KMS-11 (cell line): ENCODE measurements around the gene RASGRP4.

Experiments
- H2AFZ ChIP-seq: fragments of 200-600 bp; sonication (generic); 2 replicates; pipeline ENCODE4 v1.6.1; 2016; ENCODE audit warnings: antibody characterized with exemption, mixed run types, low read depth
- H3K27ac ChIP-seq: fragments of 200-600 bp; sonication (generic); 2 replicates; pipeline ENCODE4 v1.6.1; 2016; ENCODE audit warnings: mild to moderate bottlenecking, mixed run types
- H3K27me3 ChIP-seq: fragments of 200-600 bp; sonication (generic); 2 replicates; pipeline ENCODE4 v1.6.1; 2017; ENCODE audit warnings: mild to moderate bottlenecking, low read depth, mixed run types, moderate library complexity; ENCODE audit not compliant: insufficient read depth
- H3K36me3 ChIP-seq: fragments of 200-600 bp; sonication (generic); 2 replicates; pipeline ENCODE4 v1.6.1; 2017; ENCODE audit warnings: mild to moderate bottlenecking, mixed run types; ENCODE audit not compliant: insufficient read depth
- H3K4me1 ChIP-seq: fragments of 200-600 bp; sonication (generic); 2 replicates; pipeline ENCODE4 v1.6.1; 2016; ENCODE audit warnings: mild to moderate bottlenecking, low read depth, mixed run types; ENCODE audit not compliant: poor library complexity, severe bottlenecking
- H3K4me2 ChIP-seq: fragments of 200-600 bp; sonication (generic); 2 replicates; pipeline ENCODE4 v1.7.0; 2016; ENCODE audit warnings: mild to moderate bottlenecking, mixed run types
- H3K4me3 ChIP-seq: fragments of 200-600 bp; sonication (generic); IDR thresholded peaks from 2 replicates; pipeline ENCODE4 v1.6.1; 2017; ENCODE audit warnings: low read depth, low read length, mixed read lengths; ENCODE audit not compliant: insufficient read depth
- H3K79me2 ChIP-seq: fragments of 200-600 bp; sonication (generic); 2 replicates; pipeline ENCODE4 v1.6.1; 2016; ENCODE audit warnings: low read depth, mixed run types; ENCODE audit not compliant: insufficient read depth
- H3K9ac ChIP-seq: fragments of 200-600 bp; sonication (generic); 2 replicates; pipeline ENCODE4 v1.6.1; 2016; ENCODE audit warnings: mild to moderate bottlenecking, mixed run types
- H4K20me1 ChIP-seq: fragments of 200-600 bp; sonication (generic); 2 replicates; pipeline ENCODE4 v1.6.1; 2016; ENCODE audit warnings: mild to moderate bottlenecking, mixed run types; ENCODE audit not compliant: insufficient read depth
- CTCF ChIP-seq: fragments of 200-600 bp; sonication (generic); conservative IDR thresholded peaks from 2 replicates; pipeline ENCODE4 v1.6.1; 2017; ENCODE audit warnings: low read depth, mild to moderate bottlenecking, antibody characterized with exemption, low read length, moderate library complexity, mixed read lengths

The RASGRP4 gene

GRCh38 chr19:38360839-38361631 lies 65.0 kb downstream of the RASGRP4 start:
- H2AFZ ChIP-seq = no peak overlapping the region
- no peak overlapping the region for H3K27ac ChIP-seq
- TF ChIP-seq CTCF = no peak
- H4K20me1 ChIP-seq = no peaks in the 10 kb centered on the region
- no peak overlapping the region for H3K4me2 ChIP-seq
- peaks cover 19% of the 10 kb centered on the region for H3K27me3 ChIP-seq
- H3K4me1 ChIP-seq = no peaks in the 10 kb centered on the region
- H3K36me3 ChIP-seq = no peaks in the 10 kb centered on the region
- no peaks in the 10 kb centered on the region for H3K79me2 ChIP-seq
- H3K4me3 ChIP-seq = no peak overlapping the region
- H3K9ac ChIP-seq = no peak overlapping the region

- Histone ChIP-seq H3K27me3 (peaks cover 13% of the 10 kb centered on the region), H3K27ac (no peak overlapping the region), H3K4me3 (no peak overlapping the region), H4K20me1 (no peaks in the 10 kb centered on the region), H3K79me2 (no peaks in the 10 kb centered on the region), H3K36me3 (no peaks in the 10 kb centered on the region), H3K4me1 (no peaks in the 10 kb centered on the region), H3K4me2 (no peak overlapping the region), H2AFZ (no peak overlapping the region), H3K9ac (no peak overlapping the region)
- TF ChIP-seq CTCF = no peak
These were observed 65.7 kb downstream of the RASGRP4 start for GRCh38 chr19:38360351-38360750.

GRCh38 chr19:38359242-38360021 lies 66.6 kb downstream of the RASGRP4 start:
- no peaks in the 10 kb centered on the region for H4K20me1 ChIP-seq
- no peak overlapping the region for H3K9ac ChIP-seq
- no peak overlapping the region for H2AFZ ChIP-seq
- no peaks in the 10 kb centered on the region for H3K4me1 ChIP-seq
- H3K36me3 ChIP-seq = no peaks in the 10 kb centered on the region
- no peak overlapping the region for H3K4me3 ChIP-seq
- no peak overlapping the region for H3K27ac ChIP-seq
- no peak overlapping the region for H3K4me2 ChIP-seq
- H3K79me2 ChIP-seq = no peaks in the 10 kb centered on the region
- H3K27me3 ChIP-seq = peaks cover 4% of the 10 kb centered on the region; the same call in 1 of the 2 replicates
- no peak for TF ChIP-seq CTCF
